Lung (tissue), 16 donors: ENCODE measurements around the gene OR52B2. TPM values are rescaled to one million over a fixed set of nuclear protein-coding genes. Genes with fewer than 3 reads are reported as not detected.
A peak's percentile ranks its signal among the peaks of the same experiment; 100 is the strongest.

Source experiments
- ATAC-seq: fragments of 200-7000 bp; cut with Tn5 transposase; one replicate; pipeline ENCODE4 v1.9.1; 2020; ENCODE audit warnings: moderate number of reproducible peaks; ENCODE audit not compliant: insufficient read depth, low FRiP score
- DNase-seq, 3 donors: peaks; one replicate each; pipeline ENCODE4 v3.0.0-alpha.2; 2013 to 2017
- H3K27ac ChIP-seq, 2 donors: one replicate each; pipeline ENCODE4 v1.5.1; 2013; ENCODE audit warnings: mild to moderate bottlenecking in 2 of 2, moderate library complexity in 2 of 2, control low read depth in 1 of 2, inconsistent platforms in 1 of 2, low read depth in 1 of 2, low read length in 1 of 2
- H3K27me3 ChIP-seq, 3 donors: one replicate each; pipeline ENCODE4 v1.5.1; 2013; ENCODE audit warnings: low read length in 2 of 3; ENCODE audit not compliant: control insufficient read depth in 3 of 3, insufficient read depth in 3 of 3
- H3K36me3 ChIP-seq, 4 donors: one replicate each; pipeline ENCODE4 v1.5.1; 2013; ENCODE audit warnings: low read length in 4 of 4, mild to moderate bottlenecking in 1 of 4, moderate library complexity in 1 of 4; ENCODE audit not compliant: control insufficient read depth in 4 of 4, insufficient read depth in 4 of 4
- H3K4me1 ChIP-seq, 5 donors: one replicate each; pipeline ENCODE4 v1.5.1; 2013; ENCODE audit warnings: low read length in 5 of 5, mild to moderate bottlenecking in 2 of 5, moderate library complexity in 1 of 5; ENCODE audit not compliant: control insufficient read depth in 5 of 5, insufficient read depth in 5 of 5
- H3K4me3 ChIP-seq: one replicate; pipeline ENCODE4 v1.5.1; 2013; ENCODE audit warnings: mild to moderate bottlenecking, control low read depth, moderate library complexity
- H3K9ac ChIP-seq, 2 donors: one replicate each; pipeline ENCODE4 v1.5.1; 2013; ENCODE audit warnings: low read length in 2 of 2, control low read depth in 1 of 2; ENCODE audit not compliant: insufficient read depth in 1 of 2
- H3K9me3 ChIP-seq, 4 donors: one replicate each; pipeline ENCODE4 v1.5.1; 2013; ENCODE audit warnings: low read length in 3 of 4, mild to moderate bottlenecking in 1 of 4, moderate library complexity in 1 of 4; ENCODE audit not compliant: control insufficient read depth in 4 of 4, insufficient read depth in 3 of 4
- WGBS, 2 donors: extraction: QIAGEN DNeasy Blood & Tissue Kit; methylation state at CpG; one replicate each; pipeline ENCODE4 v1.1.7; 2013; 5-methylcytosine and 5-hydroxymethylcytosine counted together
- long read RNA-seq, 5 donors: transcript quantifications; one replicate each; lab custom pipeline, GENCODE V29; 2026
- polyA plus RNA-seq, 2 donors: library from polyadenylated mRNA; stranded (reverse); fragments of 200-250 nt; gene quantifications; one replicate each; pipeline ENCODE4 v1.2.1, GENCODE V29; 2013
- total RNA-seq, 2 donors: library from RNA; depleted of rRNA in 1 of 2; stranded (reverse); fragments of >200 nt in 1 of 2; gene quantifications; one replicate each; pipeline ENCODE4 v1.2.1, GENCODE V29; 2014 to 2021
- TF ChIP-seq, protein P1 (sequence below): IDR thresholded peaks from 2 replicates; pipeline ENCODE4 v1.5.1; 2012; ENCODE audit warnings: mild to moderate bottlenecking; ENCODE audit errors: control extremely low read depth, extremely low read depth
- donor health status: control.
- donor health status: control.
- donor health status: Bipolar disorder and iron deficiency.
- donor health status: healthy.
- donor health status: DM: yes; HTN: yes; CAD: no.

Gene OR52B2
- total RNA-seq (not detected), polyA plus RNA-seq (not detected)
- long read RNA-seq, donor 1 = 0 reads
- long read RNA-seq, donor 2 = 0 reads
- long read RNA-seq, donor 3 = 0 reads
- long read RNA-seq, donor 4 = 0 reads
- long read RNA-seq, donor 5 = 0 reads

DNA sequence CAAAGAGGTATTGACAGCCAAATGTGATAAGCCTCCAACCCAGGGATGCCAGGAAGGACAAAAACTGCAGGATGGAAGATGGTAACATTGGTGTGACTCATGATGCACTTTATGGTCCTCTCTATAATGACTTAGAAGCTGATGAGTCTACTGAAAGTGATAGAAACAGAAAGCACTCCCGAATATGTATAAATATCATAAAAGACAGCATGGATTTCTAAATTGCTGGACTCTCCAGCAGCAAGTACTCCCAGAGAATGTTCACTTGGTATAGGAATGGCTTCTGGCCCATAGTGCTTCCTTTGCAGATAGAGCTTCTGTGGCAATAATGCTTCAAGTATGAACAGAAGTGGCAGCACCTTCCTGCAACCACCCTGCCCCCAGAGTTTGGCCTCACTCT lies at the start of gene OR52B2:
Gene OR52B2 (minus strand): TSS at position 101 of the 400 bp plus-strand sequence. CDS start 0 bp downstream, at position 101.
- no peak within 1 kb of the TSS for H3K27ac ChIP-seq
- DNase-seq (no peak), ATAC-seq (no peak)
- H3K4me3 ChIP-seq = no peak within 1 kb of the TSS
- H3K27me3 ChIP-seq = no peaks in the 10 kb centered on the region
- H3K9me3 ChIP-seq = peaks cover 0 to 4% (median under 1%) of the 10 kb centered on the region in 4 donors
- TF ChIP-seq, protein P1, sequence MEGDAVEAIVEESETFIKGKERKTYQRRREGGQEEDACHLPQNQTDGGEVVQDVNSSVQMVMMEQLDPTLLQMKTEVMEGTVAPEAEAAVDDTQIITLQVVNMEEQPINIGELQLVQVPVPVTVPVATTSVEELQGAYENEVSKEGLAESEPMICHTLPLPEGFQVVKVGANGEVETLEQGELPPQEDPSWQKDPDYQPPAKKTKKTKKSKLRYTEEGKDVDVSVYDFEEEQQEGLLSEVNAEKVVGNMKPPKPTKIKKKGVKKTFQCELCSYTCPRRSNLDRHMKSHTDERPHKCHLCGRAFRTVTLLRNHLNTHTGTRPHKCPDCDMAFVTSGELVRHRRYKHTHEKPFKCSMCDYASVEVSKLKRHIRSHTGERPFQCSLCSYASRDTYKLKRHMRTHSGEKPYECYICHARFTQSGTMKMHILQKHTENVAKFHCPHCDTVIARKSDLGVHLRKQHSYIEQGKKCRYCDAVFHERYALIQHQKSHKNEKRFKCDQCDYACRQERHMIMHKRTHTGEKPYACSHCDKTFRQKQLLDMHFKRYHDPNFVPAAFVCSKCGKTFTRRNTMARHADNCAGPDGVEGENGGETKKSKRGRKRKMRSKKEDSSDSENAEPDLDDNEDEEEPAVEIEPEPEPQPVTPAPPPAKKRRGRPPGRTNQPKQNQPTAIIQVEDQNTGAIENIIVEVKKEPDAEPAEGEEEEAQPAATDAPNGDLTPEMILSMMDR = no peak
- WGBS, 2 donors = 94 to 100% methylated on average over 1 of the region's 1 CpG
- no peak within 1 kb of the TSS for H3K9ac ChIP-seq
- H3K4me1 ChIP-seq = peaks cover 0 to 2% (median 0%) of the 10 kb centered on the region in 5 donors
- H3K36me3 ChIP-seq = no peaks in the 10 kb centered on the region

DNA sequence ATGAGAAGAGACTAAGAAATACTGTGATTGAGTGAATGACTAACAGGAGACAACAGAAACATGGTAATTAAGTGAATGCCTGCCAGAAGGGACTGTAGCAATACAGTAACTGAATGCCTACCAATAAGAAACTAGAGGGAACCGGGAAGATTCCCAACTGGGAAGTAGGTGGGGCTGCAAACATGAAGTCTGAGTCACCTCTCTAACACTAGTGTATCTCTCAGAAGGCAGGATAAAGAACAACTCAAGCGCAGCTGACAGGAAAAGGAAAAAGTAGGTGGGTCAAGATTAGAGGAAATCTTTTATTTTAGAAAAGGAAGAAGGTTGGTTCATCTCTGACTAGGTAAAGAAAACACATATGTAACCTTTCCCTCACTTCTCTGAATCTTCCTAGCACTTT lies 49.2 kb upstream of the OR52B2 start:
- Histone ChIP-seq H3K36me3 (peaks cover 42 to 58% (median 47%) of the 10 kb centered on the region in 4 donors), H3K4me1 (peaks cover 0 to 9% (median 0%) of the 10 kb centered on the region in 5 donors), H3K27me3 (no peaks in the 10 kb centered on the region), H3K4me3 (no peak overlapping the region), H3K27ac (no peak overlapping the region), H3K9ac (no peak overlapping the region), H3K9me3 (no peaks in the 10 kb centered on the region)
- WGBS, 2 donors = 40 to 63% methylated on average over 2 of the region's 2 CpGs
- DNase-seq (no peak), ATAC-seq (peak; percentile 78)
- TF ChIP-seq, protein P1 = no peak

DNA sequence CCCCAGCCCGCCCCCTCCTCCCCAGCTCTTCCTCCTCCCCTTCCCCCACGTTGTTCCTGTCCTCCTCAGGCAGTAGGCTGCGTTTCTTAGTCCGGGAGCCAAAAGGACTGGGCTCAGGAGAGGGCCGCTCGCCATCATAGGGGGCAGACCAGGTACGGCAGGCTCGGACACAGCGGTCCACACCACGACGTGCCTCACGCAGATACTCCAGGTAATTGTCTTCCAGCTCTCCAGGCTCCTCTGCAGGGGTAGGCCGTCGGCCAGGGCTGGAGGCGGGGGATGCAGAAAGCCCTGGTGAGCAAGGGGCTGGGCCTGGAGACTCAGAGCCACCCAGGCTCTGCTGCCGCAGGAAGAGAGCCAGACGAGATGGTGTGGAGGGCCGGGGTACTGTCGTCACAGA lies 47.6 kb upstream of the OR52B2 start:
- ATAC-seq (no peak), DNase-seq (no peak)
- Histone ChIP-seq H3K27me3 (no peaks in the 10 kb centered on the region), H3K9me3 (no peaks in the 10 kb centered on the region), H3K36me3 (peaks cover 35 to 45% (median 42%) of the 10 kb centered on the region in 4 donors), H3K4me3 (no peak overlapping the region), H3K9ac (no peak overlapping the region), H3K4me1 (peaks cover 0 to 5% (median 0%) of the 10 kb centered on the region in 5 donors), H3K27ac (no peak overlapping the region)
- WGBS, 2 donors = 92 to 94% methylated on average over 17 to 19 of the region's 19 CpGs
- TF ChIP-seq, protein P1 = no peak

DNA sequence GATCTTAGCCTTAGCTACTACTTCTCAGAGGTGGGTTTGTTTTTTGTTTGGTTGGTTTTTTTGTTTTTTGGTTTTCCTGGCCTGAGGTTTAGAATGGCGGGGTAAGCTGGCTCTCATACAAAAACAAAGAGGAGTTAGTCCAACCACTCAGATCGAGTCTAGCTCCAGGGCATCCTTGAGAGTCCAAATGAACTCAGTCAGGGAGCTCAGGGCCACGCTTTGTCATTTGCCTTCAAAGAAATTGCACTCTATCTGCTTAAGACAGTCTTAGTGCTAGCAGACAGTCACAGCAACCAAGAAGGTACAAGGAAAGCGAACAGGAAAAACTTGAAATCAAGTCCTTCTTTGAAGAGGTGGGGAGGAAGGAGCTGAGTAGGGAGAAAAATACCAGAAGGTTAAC lies 46.4 kb upstream of the OR52B2 start:
- 92% methylated on average over 4 of the region's 4 CpGs for WGBS, 2 donors
- H3K27ac ChIP-seq = no peak overlapping the region

More for the DNA sequence above, 46.4 kb upstream of the OR52B2 start:
- peaks cover 28 to 42% (median 39%) of the 10 kb centered on the region in 4 donors for H3K36me3 ChIP-seq
- DNase-seq = no peak
- H3K4me1 ChIP-seq = peaks cover 0 to 5% (median 0%) of the 10 kb centered on the region in 5 donors
- no peaks in the 10 kb centered on the region for H3K27me3 ChIP-seq
- no peak overlapping the region for H3K4me3 ChIP-seq
- TF ChIP-seq, protein P1 = no peak
- H3K9ac ChIP-seq = no peak overlapping the region
- ATAC-seq = no peak
- H3K9me3 ChIP-seq = no peaks in the 10 kb centered on the region
